ENCODE data around the gene REPIN1. TPM values are rescaled to one million over a fixed set of nuclear protein-coding genes. Genes with fewer than 3 reads are reported as not detected.

The REPIN1 gene
- total RNA-seq, 1 experiment from 2014 or later = 113 TPM

GRCh38 chr7:150339409-150339809 lies 29.2 kb upstream of the REPIN1 start:
- Histone ChIP-seq H3K27ac (ENCODE audit: low read depth, low read length, poor library complexity, severe bottlenecking) (no peak overlapping the region), H3K36me3 (ENCODE audit: insufficient read depth, low read length, poor library complexity, severe bottlenecking) (peaks cover 9% of the 10 kb centered on the region), H3K4me3 (ENCODE audit: low read depth, low read length, poor library complexity, severe bottlenecking) (no peak overlapping the region), H3K9me3 (ENCODE audit: low read depth, low read length, poor library complexity, severe bottlenecking) (no peaks in the 10 kb centered on the region), H3K4me1 (ENCODE audit: insufficient read depth, low read length, poor library complexity, severe bottlenecking) (peaks cover 5% of the 10 kb centered on the region), H3K27me3 (replicated peaks; ENCODE audit: insufficient read depth, low read depth, low read length, poor library complexity) (no peaks in the 10 kb centered on the region)
- ChIA-PET CTCF (no interaction called here), POLR2A (ENCODE audit: low non-redundant PET) (no interaction called here)
- no peak for DNase-seq (ENCODE audit: low spot score)
- TF ChIP-seq, protein P1, sequence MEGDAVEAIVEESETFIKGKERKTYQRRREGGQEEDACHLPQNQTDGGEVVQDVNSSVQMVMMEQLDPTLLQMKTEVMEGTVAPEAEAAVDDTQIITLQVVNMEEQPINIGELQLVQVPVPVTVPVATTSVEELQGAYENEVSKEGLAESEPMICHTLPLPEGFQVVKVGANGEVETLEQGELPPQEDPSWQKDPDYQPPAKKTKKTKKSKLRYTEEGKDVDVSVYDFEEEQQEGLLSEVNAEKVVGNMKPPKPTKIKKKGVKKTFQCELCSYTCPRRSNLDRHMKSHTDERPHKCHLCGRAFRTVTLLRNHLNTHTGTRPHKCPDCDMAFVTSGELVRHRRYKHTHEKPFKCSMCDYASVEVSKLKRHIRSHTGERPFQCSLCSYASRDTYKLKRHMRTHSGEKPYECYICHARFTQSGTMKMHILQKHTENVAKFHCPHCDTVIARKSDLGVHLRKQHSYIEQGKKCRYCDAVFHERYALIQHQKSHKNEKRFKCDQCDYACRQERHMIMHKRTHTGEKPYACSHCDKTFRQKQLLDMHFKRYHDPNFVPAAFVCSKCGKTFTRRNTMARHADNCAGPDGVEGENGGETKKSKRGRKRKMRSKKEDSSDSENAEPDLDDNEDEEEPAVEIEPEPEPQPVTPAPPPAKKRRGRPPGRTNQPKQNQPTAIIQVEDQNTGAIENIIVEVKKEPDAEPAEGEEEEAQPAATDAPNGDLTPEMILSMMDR (conservative IDR thresholded peaks at IDR 0.05; ENCODE audit: low read depth, low read length) = no peak
- no peak for TF ChIP-seq EZH2 (IDR thresholded peaks at IDR 0.05; ENCODE audit: borderline replicate concordance, low read depth, low read length, poor library complexity, severe bottlenecking)
- intact Hi-C loops (cut with micrococcal nuclease; ENCODE audit: unreplicated experiment) = no loop called here
- BruUV-seq (replicated peaks) = no TSS peak

GRCh38 chr7:150340024-150340749 lies 28.4 kb upstream of the REPIN1 start:
- BruUV-seq (replicated peaks) = no TSS peak
- POLR2A ChIA-PET (ENCODE audit: low non-redundant PET) = no interaction called here
- peaks cover 9% of the 10 kb centered on the region for H3K36me3 ChIP-seq (ENCODE audit: insufficient read depth, low read length, poor library complexity, severe bottlenecking)
- H3K9me3 ChIP-seq (ENCODE audit: low read depth, low read length, poor library complexity, severe bottlenecking) = no peaks in the 10 kb centered on the region
- no peak overlapping the region for H3K27ac ChIP-seq (ENCODE audit: low read depth, low read length, poor library complexity, severe bottlenecking)
- no peaks in the 10 kb centered on the region for H3K27me3 ChIP-seq (replicated peaks; ENCODE audit: insufficient read depth, low read depth, low read length, poor library complexity)
- H3K4me3 ChIP-seq (ENCODE audit: low read depth, low read length, poor library complexity, severe bottlenecking) = no peak overlapping the region
- TF ChIP-seq, protein P1 (conservative IDR thresholded peaks at IDR 0.05; ENCODE audit: low read depth, low read length) = no peak
- TF ChIP-seq EZH2 (IDR thresholded peaks at IDR 0.05; ENCODE audit: borderline replicate concordance, low read depth, low read length, poor library complexity, severe bottlenecking) = no peak
- DNase-seq (ENCODE audit: low spot score) = no peak
- peaks cover 2% of the 10 kb centered on the region for H3K4me1 ChIP-seq (ENCODE audit: insufficient read depth, low read length, poor library complexity, severe bottlenecking)
- CTCF ChIA-PET = no interaction called here
- intact Hi-C loops (cut with micrococcal nuclease; ENCODE audit: unreplicated experiment) = no loop called here

- Histone ChIP-seq H3K27me3 (replicated peaks; ENCODE audit: insufficient read depth, low read depth, low read length, poor library complexity) (no peaks in the 10 kb centered on the region), H3K9me3 (ENCODE audit: low read depth, low read length, poor library complexity, severe bottlenecking) (no peaks in the 10 kb centered on the region), H3K36me3 (ENCODE audit: insufficient read depth, low read length, poor library complexity, severe bottlenecking) (peaks cover 9% of the 10 kb centered on the region), H3K4me3 (ENCODE audit: low read depth, low read length, poor library complexity, severe bottlenecking) (no peak overlapping the region), H3K4me1 (ENCODE audit: insufficient read depth, low read length, poor library complexity, severe bottlenecking) (no peaks in the 10 kb centered on the region), H3K27ac (ENCODE audit: low read depth, low read length, poor library complexity, severe bottlenecking) (no peak overlapping the region)
- CTCF ChIA-PET = no interaction called here
- POLR2A ChIA-PET (ENCODE audit: low non-redundant PET) = no interaction called here
- TF ChIP-seq EZH2 (IDR thresholded peaks at IDR 0.05; ENCODE audit: borderline replicate concordance, low read depth, low read length, poor library complexity, severe bottlenecking) = no peak
- TF ChIP-seq, protein P1 (conservative IDR thresholded peaks at IDR 0.05; ENCODE audit: low read depth, low read length) = no peak
- intact Hi-C loops (cut with micrococcal nuclease; ENCODE audit: unreplicated experiment) = no loop called here
- BruUV-seq (replicated peaks) = no TSS peak
- DNase-seq (ENCODE audit: low spot score) = no peak
These were observed 27.8 kb upstream of the REPIN1 start for GRCh38 chr7:150340875-150341262.

Measured in A673 (cell line).